Measurements from ENCODE around the gene OTUB2. TPM values are rescaled to one million over a fixed set of nuclear protein-coding genes. Genes with fewer than 3 reads are reported as not detected.

The OTUB2 gene
- total RNA-seq, 4 donors from 2014 or later, result 0.45 to 1.2 (median 0.54) TPM; not detected in 1

DNA sequence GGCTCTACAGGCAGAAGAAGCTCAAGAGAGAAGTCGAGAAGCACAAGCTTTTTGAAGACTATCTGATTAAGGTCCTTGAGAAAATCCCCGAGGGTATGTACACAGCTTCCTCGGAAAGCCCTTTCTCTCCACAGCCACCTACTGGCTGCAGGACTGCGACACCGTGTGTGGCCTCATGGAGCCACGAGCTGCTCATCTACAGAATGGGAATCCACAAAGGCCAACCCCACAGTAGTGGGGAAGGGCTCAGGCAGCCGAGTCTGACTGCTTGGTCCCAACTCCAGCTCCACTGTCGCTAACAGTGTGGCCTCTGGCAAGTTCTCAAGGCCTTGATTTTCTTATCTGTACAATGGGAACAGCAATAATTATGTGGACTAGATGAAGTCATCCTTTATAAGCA is 26.6 kb upstream of the OTUB2 start:
- intact Hi-C loops (cut with DNase I), result no loop called here
- H3K36me3 ChIP-seq, result no peaks in the 10 kb centered on the region
- no peak overlapping the region for H3K27ac ChIP-seq
- H3K9me3 ChIP-seq, result no peaks in the 10 kb centered on the region
- no peaks in the 10 kb centered on the region for H3K27me3 ChIP-seq
- 67 to 74% methylated on average over 8 of the region's 8 CpGs for WGBS, 2 donors
- TF ChIP-seq CTCF (IDR thresholded peaks at IDR 0.05), result no peak
- no peak for TF ChIP-seq POLR2A (IDR thresholded peaks at IDR 0.05)
- no peak for DNase-seq
- H3K4me3 ChIP-seq (replicated peaks in 1 of 3), result no peak overlapping the region
- H3K4me1 ChIP-seq, result peaks cover 0 to 4% of the 10 kb centered on the region in 2 donors

DNA sequence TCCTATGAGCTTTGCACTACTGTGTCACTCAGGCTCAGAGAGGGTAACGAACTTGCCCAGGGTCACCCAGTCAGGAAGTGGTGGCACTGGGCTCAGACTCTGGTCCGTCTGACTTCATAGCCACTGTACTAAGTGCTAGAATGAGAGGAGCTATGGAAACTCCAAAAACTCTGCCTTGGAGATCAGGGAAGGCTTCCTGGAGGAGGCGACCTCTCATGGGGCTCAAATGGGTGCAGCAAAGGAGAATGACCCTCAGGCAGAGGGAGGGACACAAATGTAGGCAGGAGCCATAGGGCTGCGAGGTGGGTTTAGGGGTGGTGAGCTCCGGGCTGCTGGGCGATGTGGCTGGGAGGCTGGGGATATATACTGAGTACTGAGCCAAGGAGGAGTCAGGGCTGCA is 25.9 kb upstream of the OTUB2 start:
- Histone ChIP-seq H3K9me3 (no peaks in the 10 kb centered on the region), H3K4me1 (peaks cover 0 to 4% of the 10 kb centered on the region in 2 donors), H3K4me3 (replicated peaks in 1 of 3) (no peak overlapping the region), H3K27me3 (no peaks in the 10 kb centered on the region), H3K27ac (no peak overlapping the region), H3K36me3 (no peaks in the 10 kb centered on the region)
- intact Hi-C loops (cut with DNase I), result loop anchor here (2.0 kb wide), 1 partner anchor 59 kb away; no protein-coding TSS in a partner anchor
- DNase-seq, result no peak
- no peak for TF ChIP-seq CTCF (IDR thresholded peaks at IDR 0.05)
- no peak for TF ChIP-seq POLR2A (IDR thresholded peaks at IDR 0.05)
- WGBS, 2 donors, result 89 to 90% methylated on average over 6 of the region's 6 CpGs

GRCh38 chr14:94001016-94001415 is 25.1 kb upstream of the OTUB2 start:
- 71% methylated on average over 11 of the region's 13 CpGs; no CpG with 5 or more reads in 1 of the 2 donors for WGBS, 2 donors
- Histone ChIP-seq H3K4me3 (replicated peaks in 1 of 3) (no peak overlapping the region), H3K27ac (no peak overlapping the region), H3K4me1 (peaks cover 0 to 4% of the 10 kb centered on the region in 2 donors), H3K27me3 (no peaks in the 10 kb centered on the region), H3K36me3 (no peaks in the 10 kb centered on the region), H3K9me3 (no peaks in the 10 kb centered on the region)
- DNase-seq, result no peak
- TF ChIP-seq POLR2A (IDR thresholded peaks at IDR 0.05) (no peak), CTCF (IDR thresholded peaks at IDR 0.05) (no peak)
- intact Hi-C loops (cut with DNase I), result loop anchor here (2.0 kb wide), 1 partner anchor 60 kb away; no protein-coding TSS in a partner anchor

- Histone ChIP-seq H3K27ac (no peak overlapping the region), H3K36me3 (no peaks in the 10 kb centered on the region), H3K9me3 (no peaks in the 10 kb centered on the region), H3K27me3 (no peaks in the 10 kb centered on the region), H3K4me1 (peaks cover 0 to 4% of the 10 kb centered on the region in 2 donors), H3K4me3 (replicated peaks in 1 of 3) (no peak overlapping the region)
- 42 to 45% methylated on average over 23 to 26 of the region's 26 CpGs for WGBS, 2 donors
- no peak for TF ChIP-seq POLR2A (IDR thresholded peaks at IDR 0.05)
- TF ChIP-seq CTCF (IDR thresholded peaks at IDR 0.05), result peak; percentile 71 to 99 (median 80)
- intact Hi-C loops (cut with DNase I), result loop anchor here (2.0 kb wide), 1 partner anchor 61 kb away; no protein-coding TSS in a partner anchor
- peak; percentile 35 to 49 for DNase-seq
Measured at GRCh38 chr14:94001501-94002396, 24.4 kb upstream of the OTUB2 start.

DNA sequence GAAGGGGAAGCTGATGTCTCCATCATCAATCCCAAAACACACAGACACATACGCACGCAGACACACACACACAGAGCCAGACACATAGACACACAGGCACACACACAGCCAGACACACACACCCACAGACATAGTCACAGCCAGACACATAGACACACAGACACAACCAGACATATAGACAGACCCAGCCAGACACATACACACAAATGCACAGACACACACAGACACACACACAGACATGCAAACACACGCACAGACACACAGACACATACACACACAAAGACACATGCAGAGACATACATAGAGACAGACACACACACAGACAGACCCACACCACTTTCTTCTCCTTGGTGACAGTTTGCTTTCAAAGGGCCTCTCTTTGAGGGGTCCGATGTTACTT is 22.7 kb upstream of the OTUB2 start:
- TF ChIP-seq CTCF (IDR thresholded peaks at IDR 0.05) (no peak), POLR2A (IDR thresholded peaks at IDR 0.05) (no peak)
- no peaks in the 10 kb centered on the region for H3K9me3 ChIP-seq
- intact Hi-C loops (cut with DNase I), result no loop called here
- no peaks in the 10 kb centered on the region for H3K36me3 ChIP-seq
- WGBS, 2 donors, result 78 to 90% methylated on average over 4 of the region's 4 CpGs
- no peak for DNase-seq
- no peak overlapping the region for H3K27ac ChIP-seq
- peaks cover 0 to 4% of the 10 kb centered on the region in 2 donors for H3K4me1 ChIP-seq
- no peak overlapping the region for H3K4me3 ChIP-seq (replicated peaks in 1 of 3)
- H3K27me3 ChIP-seq, result no peaks in the 10 kb centered on the region
